DMS53 treated with DMSO at 0.1 percent for 48 hours (cell line): ENCODE data around the gene JAK2.

ENCODE experiments used
- DNase-seq: peaks from one replicate; lab custom pipeline; 2025; ENCODE audit not compliant: unreplicated experiment; lab: John Stamatoyannopoulos, UW

The JAK2 gene

DNA sequence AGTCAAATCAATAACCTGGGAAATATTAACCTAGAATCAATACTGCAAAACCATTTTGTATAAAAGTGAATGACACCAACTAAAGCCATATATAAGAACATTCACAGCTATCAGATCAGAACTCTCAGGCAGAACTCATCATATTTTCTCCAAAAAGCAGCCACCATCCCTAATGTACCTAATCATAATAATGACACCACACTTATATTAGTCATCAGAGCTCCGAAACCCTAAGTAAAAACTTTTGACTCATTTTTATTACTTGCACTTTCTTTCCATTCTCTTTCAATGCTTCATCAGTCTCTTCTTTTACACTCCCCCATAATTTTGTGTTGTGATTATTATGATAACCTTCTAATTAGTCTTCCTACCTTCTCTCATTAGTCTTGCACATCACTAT is 155.1 kb downstream of the JAK2 start:
- DNase-seq = no peak

- no peak for DNase-seq
These were observed 159.1 kb downstream of the JAK2 start for GRCh38 chr9:5144217-5144616.

DNA sequence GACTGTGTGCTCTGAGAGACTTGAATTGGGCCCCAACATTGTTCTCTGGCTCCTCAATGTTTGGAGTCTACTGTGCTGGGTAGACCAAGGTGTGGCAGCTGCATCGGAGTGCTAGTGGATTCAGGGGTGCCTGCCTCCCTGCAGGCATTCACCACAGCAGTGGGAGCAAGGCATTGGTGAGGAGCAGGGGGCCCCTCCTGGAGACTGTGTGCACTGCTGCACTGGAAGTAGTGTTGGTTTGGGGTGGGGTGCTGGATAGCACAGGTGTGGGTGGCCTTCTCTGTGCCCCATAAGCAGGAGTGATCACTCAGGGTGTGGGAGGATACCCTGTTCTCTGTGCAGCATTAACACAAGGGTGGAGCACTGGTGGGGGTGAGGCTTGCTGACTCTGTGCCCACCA is 161.2 kb downstream of the JAK2 start:
- DNase-seq = no peak
